Ramos (cell line): ENCODE data around the gene CCDC124.

Experiments used
- in situ Hi-C: fragments of 300-500 bp; cut with MboI; formaldehyde crosslinking; loops from one replicate; pipeline ENCODE4 v1.14.3; 2022; ENCODE audit warnings: low sequenced_read_pairs; ENCODE audit not compliant: unreplicated experiment

The CCDC124 gene

GRCh38 chr19:17933414-17934129, 757 bp downstream of the CCDC124 start:
- in situ Hi-C loops, result no loop called here

DNA sequence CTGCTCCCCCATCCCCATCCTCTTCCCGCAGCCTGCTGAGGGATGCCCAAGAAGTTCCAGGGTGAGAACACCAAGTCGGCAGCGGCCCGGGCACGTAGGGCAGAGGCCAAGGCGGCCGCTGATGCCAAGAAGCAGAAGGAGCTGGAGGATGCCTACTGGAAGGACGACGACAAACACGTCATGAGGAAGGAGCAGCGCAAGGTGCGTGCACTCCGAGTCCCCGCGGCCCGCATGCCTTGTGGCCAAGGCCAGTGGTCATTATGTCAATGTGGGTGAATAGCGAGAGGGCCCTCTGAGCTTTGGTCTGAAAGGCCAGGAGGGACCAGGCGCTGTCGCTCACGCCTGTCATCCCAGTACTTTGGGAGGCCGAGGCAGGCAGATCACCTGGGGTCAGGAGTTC, 3.6 kb downstream of the CCDC124 start:
- in situ Hi-C loops, result no loop called here

GRCh38 chr19:17937371-17937900, 4.6 kb downstream of the CCDC124 start:
- in situ Hi-C loops, result no loop called here

- in situ Hi-C loops, result no loop called here
These were observed 5.5 kb downstream of the CCDC124 start for GRCh38 chr19:17938092-17938845.

DNA sequence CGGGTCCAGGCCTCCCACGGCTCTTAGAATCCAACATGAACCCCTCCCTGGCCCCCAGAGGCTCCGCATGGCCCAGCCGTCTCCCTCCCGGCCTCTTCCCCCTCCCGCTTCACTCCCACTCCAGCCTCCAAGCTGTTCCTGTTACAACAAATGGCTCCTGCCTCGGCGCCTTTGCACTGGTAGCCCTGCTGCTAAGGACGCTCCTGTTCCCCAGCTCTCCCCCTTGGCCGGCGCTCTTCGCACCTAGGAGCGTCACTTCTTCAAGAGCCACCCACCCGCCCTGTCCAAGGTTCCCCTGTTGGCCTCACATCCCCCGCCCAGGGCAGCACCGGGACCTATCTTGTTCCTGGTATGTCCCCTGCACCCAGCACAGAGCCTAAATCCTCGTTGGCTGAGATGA, 9.4 kb downstream of the CCDC124 start:
- in situ Hi-C loops, result no loop called here

GRCh38 chr19:17942582-17943273, 9.9 kb downstream of the CCDC124 start:
- in situ Hi-C loops, result no loop called here

DNA sequence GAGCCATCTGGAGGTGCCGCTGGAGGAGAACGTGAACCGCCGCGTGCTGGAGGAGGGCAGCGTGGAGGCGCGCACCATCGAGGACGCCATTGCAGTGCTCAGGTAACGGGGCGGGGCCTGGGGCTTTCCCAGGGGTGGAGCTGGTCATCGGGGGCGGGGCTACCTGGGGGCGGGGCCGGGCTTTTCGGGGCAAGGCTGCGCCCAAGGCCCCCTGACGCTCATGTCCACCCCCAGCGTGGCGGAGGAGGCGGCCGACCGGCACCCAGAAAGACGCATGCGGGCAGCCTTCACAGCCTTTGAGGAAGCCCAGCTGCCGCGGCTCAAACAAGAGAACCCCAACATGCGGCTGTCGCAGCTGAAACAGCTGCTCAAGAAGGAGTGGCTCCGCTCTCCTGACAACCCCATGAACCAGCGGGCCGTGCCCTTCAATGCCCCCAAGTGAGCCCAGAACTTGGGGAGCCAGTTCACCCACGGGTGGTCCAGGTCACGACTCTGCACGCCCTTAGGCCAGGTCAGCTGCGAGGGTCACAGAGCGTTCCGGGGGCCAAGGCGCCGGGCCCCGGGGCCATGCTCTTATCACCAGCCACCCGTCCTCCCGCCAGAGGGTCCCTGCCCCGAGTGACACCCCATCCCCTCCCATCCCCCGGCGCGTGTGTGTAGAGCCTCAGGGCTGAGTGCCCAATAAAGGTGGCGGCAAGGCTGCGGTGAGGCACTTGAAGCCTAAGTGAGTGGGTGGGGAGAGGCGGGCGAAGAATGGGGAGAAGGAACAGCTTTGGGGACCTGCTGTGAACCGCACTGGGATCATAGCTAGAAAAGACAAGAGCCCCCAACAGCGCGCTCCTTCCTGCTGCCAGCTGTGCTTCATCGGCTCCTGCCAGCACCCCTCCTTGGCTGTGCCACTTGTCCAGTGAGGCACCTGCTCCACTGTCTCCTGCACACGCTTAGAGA, 10.7 kb downstream of the CCDC124 start:
- in situ Hi-C loops, result no loop called here

DNA sequence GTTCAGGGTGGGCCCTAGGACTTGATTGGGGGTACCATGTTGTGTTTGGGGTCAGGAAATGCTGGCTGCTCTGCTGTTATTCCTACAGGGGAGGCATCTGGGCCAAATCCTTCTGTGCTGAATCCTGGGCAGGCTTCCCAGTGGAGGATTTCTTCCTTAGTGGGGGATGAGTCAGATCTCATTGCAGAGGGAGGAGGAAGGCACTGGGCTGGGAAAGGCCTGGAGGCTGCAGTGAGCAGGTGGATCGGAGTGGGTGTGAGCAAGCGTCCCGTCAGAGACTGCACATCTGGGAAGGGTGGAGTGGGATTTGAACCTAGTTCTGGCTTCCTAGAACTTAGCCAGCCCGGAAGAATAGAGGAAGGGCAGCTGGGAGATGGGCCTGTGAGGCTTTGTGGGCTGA, 11.5 kb downstream of the CCDC124 start:
- in situ Hi-C loops, result no loop called here

GRCh38 chr19:17946965-17947784, 14.4 kb downstream of the CCDC124 start:
- in situ Hi-C loops, result loop anchor here (5.0 kb wide), 1 partner anchor 120 kb away; no protein-coding TSS in a partner anchor

GRCh38 chr19:17947815-17948513, 15.1 kb downstream of the CCDC124 start:
- in situ Hi-C loops, result loop anchor here (5.0 kb wide), 1 partner anchor 119 kb away; no protein-coding TSS in a partner anchor

GRCh38 chr19:17948514-17948900, 15.7 kb downstream of the CCDC124 start:
- in situ Hi-C loops, result loop anchor here (5.0 kb wide), 1 partner anchor 119 kb away; no protein-coding TSS in a partner anchor

- in situ Hi-C loops, result loop anchor here (5.0 kb wide), 1 partner anchor 118 kb away; no protein-coding TSS in a partner anchor
These were observed 16.4 kb downstream of the CCDC124 start for GRCh38 chr19:17948931-17949930.

DNA sequence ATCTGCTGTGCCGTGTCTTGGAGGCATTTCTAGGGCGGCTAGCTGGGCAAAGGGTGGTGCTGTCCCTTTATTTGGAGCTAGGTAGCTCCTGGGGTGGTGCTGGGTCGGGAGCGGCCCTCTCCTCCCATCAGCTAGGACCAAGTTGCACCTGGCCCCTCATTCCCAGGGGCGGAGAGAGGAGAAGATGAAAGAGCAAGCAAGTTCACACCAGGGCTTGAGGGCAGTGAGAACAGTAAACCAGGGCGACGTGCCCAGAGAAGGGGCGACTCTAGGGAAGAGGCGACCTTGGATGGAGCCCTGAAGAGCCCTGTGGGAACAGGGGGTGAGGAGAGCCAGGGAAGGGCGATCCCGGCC, 17.1 kb downstream of the CCDC124 start:
- in situ Hi-C loops, result loop anchor here (5.0 kb wide), 2 partner anchors 37 to 117 kb away; no protein-coding TSS in a partner anchor

DNA sequence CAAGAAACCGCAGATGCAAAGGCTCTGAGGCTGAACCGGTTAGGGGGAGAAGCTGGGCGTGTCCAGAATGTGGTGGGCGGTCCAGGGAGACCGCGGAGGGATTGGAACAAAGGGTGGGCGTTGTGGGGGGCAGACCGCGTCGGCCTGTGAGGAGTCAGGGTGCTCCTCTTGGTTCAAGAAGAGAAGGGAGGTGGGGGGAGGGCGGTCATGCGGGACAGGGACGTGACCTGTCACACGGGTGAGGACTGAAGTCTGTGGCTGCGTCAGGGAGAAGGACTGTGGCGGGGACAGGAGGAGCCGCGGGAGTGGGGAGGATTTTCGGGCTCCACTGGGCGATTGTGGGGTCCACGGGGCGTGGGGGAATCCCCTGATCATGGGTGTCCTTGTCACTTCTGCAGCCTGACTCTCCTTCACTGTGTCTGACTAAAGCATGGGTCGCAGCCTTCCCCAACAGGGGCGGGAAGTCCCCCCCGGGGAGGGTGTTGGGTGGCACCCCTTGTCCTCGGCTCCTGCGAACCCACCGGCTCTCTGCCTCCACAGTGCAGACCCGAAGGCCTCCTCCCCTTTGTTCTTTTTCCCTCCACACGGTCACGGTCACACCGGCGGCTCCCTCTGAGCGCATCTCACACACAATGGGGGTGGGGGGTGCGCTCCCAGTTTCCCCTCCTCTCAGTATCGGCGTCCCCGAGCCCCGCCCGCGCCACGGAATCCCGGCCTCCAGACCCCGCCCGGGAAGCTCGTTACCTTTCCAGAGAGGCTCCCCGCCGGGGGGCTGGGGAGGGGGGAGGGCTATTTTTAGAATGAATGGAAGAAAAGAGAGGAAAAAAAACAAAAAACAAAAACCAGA, 17.7 kb downstream of the CCDC124 start:
- in situ Hi-C loops, result loop anchor here (5.0 kb wide), 1 partner anchor 37 kb away; no protein-coding TSS in a partner anchor

- in situ Hi-C loops, result loop anchor here (5.0 kb wide), 1 partner anchor 36 kb away; no protein-coding TSS in a partner anchor
These were observed 18.6 kb downstream of the CCDC124 start for GRCh38 chr19:17951157-17951989.
